Stimulated activated CD8-positive, alpha-beta memory T cell treated with anti-CD3 and anti-CD28 coated beads, Interleukin-15, amount 100 ng/mL, for 24 hours (primary cell): ENCODE measurements around the gene PDE4D.

Experiments used
- DNase-seq: peaks from one replicate; pipeline ENCODE4 v3.0.0-alpha.2; 2020; ENCODE audit warnings: low read depth

The PDE4D gene

DNA sequence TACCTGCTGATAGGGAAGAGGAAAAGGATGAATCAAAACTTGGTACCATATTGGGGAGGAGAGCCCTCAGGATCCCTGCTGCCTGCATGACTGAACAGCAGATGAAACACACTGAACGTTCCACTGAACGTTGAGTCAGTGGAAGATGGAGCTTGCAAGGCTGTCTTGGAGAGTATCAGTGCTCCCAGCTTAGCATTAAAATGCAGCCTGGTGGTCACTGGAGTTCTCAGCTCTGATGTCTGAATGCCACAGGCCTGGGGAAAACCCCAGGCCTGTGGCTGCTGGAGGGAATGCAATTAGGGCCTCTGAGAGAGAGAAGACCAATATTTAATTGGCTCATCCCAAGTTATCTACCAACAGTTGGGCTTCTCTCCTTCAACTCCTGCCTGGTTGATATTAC, 54.5 kb downstream of the PDE4D start:
- no peak for DNase-seq

DNA sequence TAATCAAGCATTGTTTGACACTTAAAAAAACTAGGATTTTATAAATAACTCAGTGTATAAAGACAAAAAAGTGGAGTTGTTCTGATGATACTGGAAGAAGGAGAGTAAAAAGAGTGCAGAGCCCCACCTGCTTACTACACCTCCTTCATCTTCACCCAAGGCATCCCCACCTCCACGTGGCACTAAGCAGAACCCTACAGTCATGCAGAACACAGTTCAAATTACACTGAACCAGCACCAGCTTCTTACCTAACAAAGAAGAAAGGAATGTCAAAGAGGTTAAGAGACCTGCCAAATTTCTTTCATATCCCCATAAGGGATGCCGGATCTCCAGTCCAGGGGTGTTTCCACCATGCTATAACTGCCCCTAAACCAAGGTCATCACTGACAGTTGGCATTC, 55.5 kb downstream of the PDE4D start:
- DNase-seq: no peak

DNA sequence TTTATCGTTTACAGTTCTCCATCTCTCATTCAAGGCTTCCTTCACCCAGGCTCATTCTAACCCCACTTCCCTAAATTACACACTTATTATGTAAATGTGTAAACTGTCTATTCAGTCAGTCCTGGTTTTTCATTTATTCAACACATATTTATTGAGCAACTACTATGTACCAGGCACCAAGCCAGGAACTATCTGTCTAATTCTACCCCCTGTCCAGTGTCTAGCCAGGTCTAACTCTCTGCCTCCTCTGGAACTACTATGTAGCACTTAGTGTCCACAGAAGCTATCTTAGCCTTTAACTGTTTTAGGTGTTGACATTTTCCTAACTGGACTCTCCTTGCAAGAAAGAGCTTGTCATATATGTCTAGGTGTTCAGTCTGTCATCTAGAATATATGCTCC, 56.5 kb downstream of the PDE4D start:
- DNase-seq: no peak

DNA sequence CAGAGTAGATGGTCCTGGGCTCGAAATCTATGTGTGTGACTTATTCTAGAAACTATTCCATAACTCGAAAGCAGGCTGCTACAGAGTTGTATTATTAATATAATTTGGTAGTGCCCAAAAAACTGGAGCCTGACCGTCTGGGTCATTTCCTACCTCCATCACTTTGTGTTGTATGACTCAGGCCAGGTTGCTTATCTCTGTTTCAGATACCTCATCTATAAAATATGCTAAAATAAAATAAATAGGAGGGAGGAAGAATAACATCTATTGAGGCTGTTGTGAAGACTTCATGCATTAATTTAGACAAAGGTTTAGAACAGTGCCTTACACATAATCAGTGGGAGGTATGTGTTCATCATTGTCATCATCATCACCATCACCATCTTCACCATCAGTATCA, 57.7 kb downstream of the PDE4D start:
- no peak for DNase-seq

DNA sequence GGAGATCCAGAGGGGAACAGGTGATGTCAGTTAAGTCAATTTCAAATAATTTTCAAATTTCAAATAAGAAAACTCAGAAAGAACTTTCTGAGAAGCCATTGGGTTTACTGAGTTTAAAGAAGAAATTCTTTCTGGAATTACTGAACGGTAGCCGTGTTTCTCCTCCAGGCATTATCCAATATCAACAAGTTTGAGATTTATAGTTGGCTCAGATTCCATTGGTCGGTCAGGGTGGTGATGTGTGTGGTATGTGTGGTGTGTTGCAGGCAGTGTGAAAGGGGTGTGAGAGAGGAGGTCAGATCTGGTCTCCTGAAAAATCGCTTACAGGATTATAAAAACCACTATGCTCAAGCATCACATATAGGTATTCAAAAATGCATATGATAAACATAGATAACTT, 60.1 kb downstream of the PDE4D start:
- no peak for DNase-seq

DNA sequence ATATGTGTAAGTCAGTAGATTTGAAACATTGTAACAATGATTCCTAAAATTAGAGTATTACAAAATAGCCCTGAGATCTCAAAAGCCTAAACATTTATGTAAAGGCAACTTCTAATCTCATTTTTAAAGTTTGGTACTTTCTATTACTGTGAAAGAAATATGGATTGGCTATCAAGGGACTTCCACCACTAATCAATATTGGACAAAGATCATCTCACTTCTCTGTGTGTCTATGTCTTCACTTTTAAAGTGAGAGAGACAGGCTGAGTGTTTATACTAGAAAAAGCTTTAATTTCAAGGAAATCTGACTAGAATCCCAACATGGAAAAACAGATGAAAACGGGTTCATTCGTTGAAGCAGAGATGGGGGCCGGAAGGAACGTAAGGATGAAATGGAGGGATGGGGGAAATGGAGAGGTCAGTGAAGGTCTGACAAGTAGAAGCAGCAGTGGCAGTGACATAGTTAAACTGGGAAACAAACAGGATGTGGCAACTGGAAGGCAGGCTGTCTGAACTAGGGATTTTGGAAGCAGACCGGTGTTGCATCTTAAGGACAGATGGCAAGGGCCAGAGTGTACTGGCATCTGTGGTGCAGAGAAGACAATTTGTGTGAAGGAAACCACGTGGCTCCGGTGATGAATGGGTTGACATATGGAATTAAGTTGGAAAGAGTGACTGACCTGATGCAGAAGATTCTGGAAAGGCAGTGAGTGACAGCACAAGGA, 60.8 kb downstream of the PDE4D start:
- no peak for DNase-seq

DNA sequence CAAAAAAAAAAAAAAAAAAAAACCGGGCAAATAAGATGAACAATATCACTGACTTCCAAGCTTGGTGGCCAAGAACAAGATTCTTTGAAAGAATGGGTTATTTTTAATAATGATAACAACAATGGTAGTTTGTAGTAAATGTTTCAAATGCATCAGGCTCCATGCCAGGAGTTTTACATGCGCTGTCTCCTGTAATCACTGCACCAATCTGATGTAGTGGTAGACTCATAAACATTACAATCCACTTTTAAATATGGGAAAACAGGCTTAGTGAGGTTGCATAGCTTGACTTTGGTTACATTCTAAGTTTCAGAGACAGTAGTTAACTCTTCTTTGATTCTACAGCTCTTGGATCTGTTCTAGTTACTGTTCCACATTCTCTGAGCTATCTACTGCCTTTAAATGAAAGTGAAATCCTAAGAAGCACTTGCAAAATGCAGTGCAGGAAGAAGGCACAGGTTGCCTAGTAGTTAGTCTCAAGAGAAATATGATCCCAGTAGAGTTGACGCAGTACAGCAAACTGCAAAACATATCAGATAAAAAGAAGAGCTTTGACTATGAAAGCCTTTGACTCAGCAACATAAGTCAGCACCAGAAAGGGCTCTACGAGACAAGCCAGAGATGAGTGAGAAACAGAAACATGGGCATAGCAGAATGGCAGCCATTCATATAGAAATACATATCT, 62.1 kb downstream of the PDE4D start:
- no peak for DNase-seq

DNA sequence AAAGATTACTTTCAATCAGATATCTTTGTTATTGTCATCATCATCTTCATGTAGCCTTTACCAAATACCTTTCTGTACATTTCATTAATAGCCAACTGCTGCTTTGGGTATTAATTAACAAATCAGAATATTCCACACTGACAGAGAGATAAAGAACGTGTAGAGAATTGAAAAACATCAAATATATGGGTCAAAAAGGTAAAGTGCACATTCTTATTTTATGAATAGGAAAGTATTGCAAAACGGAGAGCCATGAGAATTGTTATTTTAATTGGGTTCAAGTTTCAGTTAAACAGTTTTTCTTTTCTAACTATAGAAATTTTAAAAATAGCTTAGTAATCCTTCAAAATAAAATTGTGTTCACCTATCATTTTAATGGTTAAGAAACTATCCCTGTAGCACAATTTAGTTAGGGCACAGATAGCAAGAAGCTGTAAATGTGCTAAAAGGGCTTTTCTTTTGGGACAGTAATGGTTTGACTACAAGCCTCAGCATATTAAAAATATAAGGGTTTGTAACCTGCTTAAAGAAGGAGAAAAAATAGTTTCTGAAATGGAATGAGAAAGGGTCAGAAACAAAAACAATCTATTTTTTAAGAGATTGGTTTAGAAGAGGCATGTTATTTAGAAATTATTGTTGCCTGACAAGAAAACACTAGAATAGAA, 62.9 kb downstream of the PDE4D start:
- DNase-seq: no peak

DNA sequence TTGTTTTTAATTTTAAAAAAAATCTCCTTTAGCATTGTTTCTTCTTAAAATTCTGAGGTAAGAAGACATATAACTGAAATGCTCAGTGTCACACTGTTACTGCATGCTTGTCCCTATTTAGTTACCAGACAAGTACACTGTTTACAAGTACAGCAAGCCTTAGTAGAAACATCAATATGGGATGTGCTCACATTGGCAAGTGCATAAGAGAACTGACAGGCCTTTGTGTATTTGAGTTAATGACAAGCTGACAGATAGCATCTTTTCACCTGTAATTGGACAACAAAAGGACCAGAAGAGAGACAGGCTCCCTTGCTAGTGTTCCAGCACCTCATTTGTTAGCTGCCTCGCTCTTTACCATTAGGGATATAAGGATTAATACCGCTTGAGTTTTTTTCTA, 63.6 kb downstream of the PDE4D start:
- DNase-seq: no peak

DNA sequence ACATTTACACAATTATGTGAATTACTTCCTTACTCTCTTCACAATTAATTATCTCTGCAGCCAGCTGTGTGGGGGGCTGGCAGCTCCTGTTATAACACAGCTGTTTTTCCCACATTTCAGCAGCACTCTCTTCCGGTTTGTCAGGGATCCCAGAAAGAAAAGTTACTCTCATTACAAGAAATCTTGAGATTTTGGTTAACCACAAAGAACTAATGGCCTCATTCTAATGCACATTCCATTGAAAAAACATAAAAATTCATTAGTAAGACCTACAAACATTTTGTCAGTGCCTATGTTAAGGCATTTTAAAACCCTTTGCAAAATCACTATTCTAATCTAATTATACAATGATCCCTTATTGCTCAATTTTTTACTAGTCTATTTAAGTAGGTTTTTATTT, 64.1 kb downstream of the PDE4D start:
- no peak for DNase-seq

DNA sequence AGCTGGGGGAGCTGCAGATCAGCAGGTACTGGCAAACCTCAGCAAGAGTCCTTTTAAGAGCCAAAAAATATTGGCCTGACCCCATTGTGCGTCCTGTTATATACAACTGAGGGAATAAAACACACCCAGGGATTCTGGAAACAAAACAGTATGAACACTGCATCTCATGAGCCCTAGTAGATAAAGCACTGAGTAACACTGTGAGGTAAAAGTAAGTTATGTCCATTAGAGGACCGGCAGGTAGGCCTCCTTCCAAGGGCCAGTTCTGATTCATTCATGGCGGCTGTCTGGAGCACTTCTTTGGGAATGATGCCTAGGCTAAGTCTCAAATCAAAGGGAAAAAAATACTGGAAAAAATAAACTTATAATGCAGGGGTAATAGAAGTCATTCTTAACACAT, 64.9 kb downstream of the PDE4D start:
- DNase-seq: no peak

DNA sequence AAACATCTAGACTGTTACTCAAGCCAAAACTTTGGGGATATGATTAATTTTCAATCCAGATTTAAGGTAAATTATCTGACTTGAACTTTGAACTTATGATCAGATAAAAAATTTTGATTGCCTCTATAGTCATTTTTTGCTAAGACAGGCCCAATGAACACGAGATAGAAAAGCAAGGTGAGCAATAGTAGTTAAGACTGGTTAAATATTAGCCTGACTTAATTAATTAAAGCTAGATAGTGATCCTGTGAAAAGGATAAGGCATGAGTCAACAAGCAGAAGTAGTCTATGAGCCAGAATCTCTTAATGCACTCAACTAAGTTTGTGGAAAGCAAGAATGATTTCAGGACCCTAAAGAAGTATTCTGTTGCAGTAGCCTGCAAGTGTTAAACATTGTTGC, 66.5 kb downstream of the PDE4D start:
- no peak for DNase-seq

DNA sequence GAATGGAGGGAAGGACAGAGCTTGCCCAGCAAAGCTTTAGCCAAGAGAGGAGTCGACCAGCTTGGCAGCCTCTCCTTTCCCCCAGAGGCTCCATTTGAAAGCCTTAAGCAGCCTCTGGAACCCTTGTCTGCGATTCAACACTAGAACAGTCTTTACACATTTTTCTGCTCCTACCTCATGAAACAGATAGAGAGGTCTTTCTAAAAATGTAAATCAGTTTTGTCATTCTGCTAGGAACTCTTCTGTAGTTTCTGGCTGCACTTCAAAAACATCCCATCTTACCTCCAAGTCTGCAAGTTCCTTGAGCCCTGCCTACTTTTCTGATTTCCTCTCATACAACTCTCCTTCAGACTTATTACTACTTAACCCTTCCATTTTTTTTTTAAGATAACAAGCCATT, 70.1 kb downstream of the PDE4D start:
- DNase-seq: no peak

DNA sequence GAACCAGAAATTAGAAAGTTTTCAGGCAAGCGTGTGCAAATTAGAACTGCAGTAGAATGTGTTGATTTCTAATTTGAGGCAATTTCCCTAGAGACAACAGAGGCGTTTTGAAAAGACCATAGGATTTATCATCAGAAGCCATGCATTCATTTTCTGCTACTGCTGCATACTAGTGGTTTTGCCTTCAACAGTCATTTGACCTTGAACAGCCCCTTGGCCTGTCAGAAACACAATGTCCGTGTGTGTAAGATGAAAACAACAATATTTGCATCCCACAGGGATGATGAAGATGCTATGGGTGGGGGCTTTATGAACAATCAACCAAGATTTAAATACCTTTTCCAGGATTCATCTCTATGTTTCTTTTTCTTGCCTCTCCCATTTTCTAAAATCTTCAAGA, 73.7 kb downstream of the PDE4D start:
- no peak for DNase-seq

DNA sequence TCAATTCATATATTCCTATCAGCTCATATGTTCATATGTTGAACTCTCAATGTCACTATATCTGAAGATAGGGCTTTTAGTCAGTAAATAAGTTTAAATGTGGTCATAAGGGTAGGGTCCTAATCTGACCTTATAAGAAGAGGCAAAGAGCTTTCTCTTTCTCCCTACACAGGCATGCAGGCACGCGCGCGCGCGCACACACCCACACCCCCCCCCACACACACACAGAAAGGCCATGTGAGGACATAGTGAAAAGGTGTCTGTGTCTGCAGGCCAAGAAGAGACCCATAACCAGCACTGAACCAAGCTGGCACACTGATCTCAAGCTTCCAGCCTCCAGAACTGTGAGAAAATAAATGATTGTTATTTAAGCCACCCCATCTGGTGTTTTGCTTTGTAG, 76.0 kb downstream of the PDE4D start:
- DNase-seq: no peak

DNA sequence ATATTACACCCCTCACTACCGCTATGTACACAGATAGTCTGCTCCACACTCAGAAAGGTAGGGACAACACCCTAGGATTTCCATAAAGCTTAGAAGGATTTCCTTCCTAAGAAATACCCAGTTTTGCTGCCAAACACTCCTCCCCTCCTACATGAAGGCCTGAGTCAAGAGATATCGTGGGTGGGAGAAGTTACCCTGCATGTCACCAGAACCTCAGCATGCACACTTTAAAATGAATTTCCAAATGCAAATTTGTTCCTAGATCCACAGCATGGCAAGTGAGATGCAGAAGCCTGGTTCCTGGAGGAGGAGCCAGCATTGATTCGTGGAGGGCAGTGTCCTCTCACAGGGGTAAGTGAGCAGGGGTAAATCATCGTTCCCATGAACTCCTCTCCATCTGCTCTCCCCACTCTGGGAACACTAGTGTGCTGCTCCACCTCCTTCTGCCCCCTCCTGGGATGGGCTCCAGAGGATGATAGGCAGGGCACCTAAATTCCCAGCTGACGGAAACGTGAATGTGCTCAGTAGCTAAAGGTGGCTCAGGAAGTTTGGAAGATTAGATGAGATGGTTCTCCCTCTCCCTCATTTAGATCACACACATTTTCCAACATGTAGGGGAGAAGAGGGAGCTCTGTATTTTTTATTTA, 76.7 kb downstream of the PDE4D start:
- DNase-seq: no peak

DNA sequence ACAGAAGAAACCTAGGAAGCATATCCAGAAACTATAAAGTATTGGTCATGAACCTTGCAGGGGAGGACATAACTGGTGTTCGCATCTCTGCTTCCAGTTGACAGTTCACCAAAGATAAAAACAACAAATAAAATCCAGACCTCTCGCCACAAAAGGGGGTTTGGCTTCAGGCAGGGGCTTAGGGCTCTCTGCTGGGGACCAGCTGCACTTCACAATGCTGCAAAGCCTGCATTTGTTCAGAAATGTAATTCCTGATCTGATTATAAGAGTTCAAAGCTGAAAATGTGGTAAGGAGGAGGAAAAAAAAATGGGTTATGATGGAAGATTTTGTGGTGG, 79.0 kb downstream of the PDE4D start:
- no peak for DNase-seq

DNA sequence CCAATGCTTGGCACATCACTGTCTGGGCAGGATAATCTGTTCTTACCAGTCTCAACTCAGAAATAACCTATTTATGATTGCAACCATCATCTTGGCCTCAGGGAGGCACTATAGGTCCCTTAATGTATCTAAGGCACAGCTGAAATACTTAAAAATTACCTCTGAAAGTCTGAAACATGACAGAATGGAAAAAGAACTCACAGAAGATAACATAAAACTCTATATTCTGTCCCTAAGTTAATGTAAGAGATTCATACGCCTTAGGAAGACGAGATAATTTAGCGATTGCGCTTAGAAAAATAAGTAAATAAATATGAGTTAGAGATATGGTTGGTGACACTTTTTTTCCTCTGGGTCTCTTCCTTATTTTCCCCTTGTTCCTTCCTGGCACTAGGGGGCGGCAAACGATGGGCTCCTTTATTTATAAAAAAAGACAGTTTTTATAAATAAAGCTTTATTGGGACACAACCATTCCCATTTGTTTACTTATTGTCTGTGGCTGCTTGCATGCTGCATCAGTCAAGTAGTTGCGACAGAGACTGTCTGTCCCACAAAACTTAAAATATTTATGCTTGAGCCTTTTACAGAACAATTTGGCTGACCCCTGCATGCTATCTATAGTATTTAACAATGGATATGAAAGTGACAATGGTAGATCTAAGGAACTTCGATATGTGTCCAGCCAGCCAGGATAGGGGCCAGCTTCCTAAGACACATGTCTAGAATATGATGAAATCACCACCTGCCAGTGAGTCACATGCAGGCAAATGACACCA, 79.6 kb downstream of the PDE4D start:
- no peak for DNase-seq

DNA sequence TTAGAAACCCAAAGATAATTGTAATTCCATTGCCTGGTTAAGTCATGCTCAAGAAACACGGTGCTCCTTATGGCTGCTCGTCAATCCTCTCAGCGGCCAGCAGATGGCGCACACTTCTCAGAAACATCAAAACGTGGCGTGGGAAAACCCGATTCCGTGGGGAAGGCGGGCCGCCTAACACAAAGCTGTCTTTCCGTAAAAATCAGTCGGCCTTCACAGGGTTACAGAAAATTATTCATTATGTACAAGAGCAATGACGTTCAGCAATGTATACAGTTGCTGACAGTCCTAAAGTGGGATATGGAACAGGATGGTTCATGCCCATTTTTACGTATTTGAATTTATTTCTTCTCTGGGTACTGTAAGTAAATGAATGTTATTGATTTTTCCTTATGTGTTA, 83.5 kb downstream of the PDE4D start:
- peak; percentile 31 for DNase-seq

DNA sequence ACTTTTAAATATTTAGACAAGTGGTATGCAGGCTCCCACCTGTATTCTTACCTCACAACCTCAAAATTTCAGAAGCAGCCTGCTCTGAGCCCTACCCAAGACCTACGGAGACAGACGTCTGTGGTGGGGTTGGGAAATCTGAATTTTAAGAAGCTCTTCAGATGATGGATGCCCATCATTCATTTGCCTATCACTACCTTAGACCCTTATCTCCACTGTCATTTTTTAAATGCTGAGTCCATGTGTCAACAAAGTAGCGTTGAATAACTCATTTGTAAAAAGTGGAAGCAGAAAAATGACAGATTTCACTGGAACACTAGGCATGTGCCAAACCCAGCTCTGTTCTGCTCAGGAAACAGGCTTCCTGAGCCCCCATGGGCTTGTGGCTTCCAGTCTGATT, 85.7 kb downstream of the PDE4D start:
- DNase-seq: no peak

DNA sequence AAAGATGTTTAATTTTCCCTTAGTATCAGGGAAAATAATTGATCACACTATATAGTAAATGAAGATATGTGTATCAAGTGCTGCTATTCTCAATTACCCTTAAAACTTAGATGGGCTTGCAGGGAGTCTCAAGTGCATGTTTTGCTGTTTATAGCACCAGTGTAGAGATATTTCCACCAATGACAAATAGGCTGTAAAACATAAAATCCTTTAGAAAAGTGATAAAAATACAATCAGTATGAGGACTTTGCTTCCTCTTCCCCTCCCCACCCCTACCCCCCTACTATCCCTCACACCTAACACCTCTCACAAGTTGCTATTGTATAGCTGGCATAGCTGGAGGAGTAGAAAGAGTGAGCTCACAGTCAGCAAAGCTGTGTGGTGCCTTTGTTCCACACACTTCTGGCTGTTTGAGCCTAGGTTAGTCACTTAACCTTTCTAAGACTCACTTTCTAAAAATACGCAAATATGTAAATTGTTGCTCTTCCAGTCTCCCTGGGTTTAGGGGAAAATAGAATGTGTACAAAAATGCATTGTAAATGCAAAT, 93.1 kb downstream of the PDE4D start:
- DNase-seq: no peak
